IMR-90 (cell line): ENCODE data around the gene UACA. TPM values are rescaled to one million over a fixed set of nuclear protein-coding genes. Genes with fewer than 3 reads are reported as not detected.

Source experiments
- ATAC-seq: fragments of 200-7000 bp; cut with Tn5 transposase; 2 replicates; pipeline ENCODE4 v1.9.1; 2020; ENCODE audit warnings: low read depth, mild to moderate bottlenecking, moderate library complexity
- BruUV-seq: library from RNA; stranded (reverse); fragments of 400-500 nt; replicated peaks from 2 replicates; lab custom pipeline; 2021; lab: Mats Ljungman, UMichigan
- CTCF ChIA-PET: fragments of 300-600 bp; formaldehyde crosslinking; extraction: SDS; loops from one replicate; lab custom pipeline; 2021; ENCODE audit warnings: antibody characterized with exemption; lab: Yijun Ruan, JAX
- POLR2A ChIA-PET: fragments of 300-600 bp; sonication (Branson Sonifier 250); formaldehyde crosslinking; loops from one replicate; lab custom pipeline; 2022; ENCODE audit warnings: antibody characterized with exemption; ENCODE audit not compliant: unreplicated experiment; lab: Charles Lee
- DNase-seq: peaks from one replicate; pipeline ENCODE4 v3.0.0; 2013
- H2AFZ ChIP-seq: replicated peaks from 2 replicates; pipeline ENCODE3; 2013; ENCODE audit warnings: low read length, mild to moderate bottlenecking; ENCODE audit not compliant: poor library complexity
- H2AK5ac ChIP-seq: 2 replicates; pipeline ENCODE4 v1.6.1; 2013; ENCODE audit warnings: low read depth, low read length, inconsistent platforms
- H2AK9ac ChIP-seq: replicated peaks from 2 replicates; pipeline ENCODE3; 2013; ENCODE audit warnings: mild to moderate bottlenecking, low read depth, low read length, moderate library complexity; ENCODE audit not compliant: poor library complexity
- H2BK120ac ChIP-seq: 2 replicates; pipeline ENCODE4 v1.6.1; 2013; ENCODE audit warnings: low read depth, low read length, inconsistent platforms
- H2BK15ac ChIP-seq: 3 replicates; pipeline ENCODE4 v1.6.1; 2013; ENCODE audit warnings: low read depth, low read length, inconsistent platforms
- H2BK20ac ChIP-seq: 2 replicates; pipeline ENCODE4 v1.6.1; 2013; ENCODE audit warnings: low read depth, mild to moderate bottlenecking, inconsistent platforms, low read length, moderate library complexity
- H2BK5ac ChIP-seq: 2 replicates; pipeline ENCODE4 v1.6.1; 2013; ENCODE audit warnings: mild to moderate bottlenecking, low read depth, low read length, inconsistent platforms; ENCODE audit not compliant: poor library complexity, severe bottlenecking
- H3K14ac ChIP-seq: replicated peaks from 2 replicates; pipeline ENCODE4 v1.6.1; 2013; ENCODE audit warnings: low read depth, low read length, inconsistent platforms
- H3K18ac ChIP-seq: 2 replicates; pipeline ENCODE4 v1.6.1; 2013; ENCODE audit warnings: low read depth, low read length, control low read depth
- H3K23ac ChIP-seq: 2 replicates; pipeline ENCODE4 v1.6.1; 2013; ENCODE audit warnings: low read depth, low read length, inconsistent platforms
- H3K27ac ChIP-seq: 2 replicates; pipeline ENCODE4 v1.5.1; 2013; ENCODE audit warnings: mild to moderate bottlenecking, control low read depth, low read length; ENCODE audit not compliant: insufficient read depth
- H3K27me3 ChIP-seq: 2 replicates; pipeline ENCODE4 v1.6.1; 2013; ENCODE audit warnings: low read length; ENCODE audit not compliant: control insufficient read depth, insufficient read depth
- H3K36me3 ChIP-seq: 2 replicates; pipeline ENCODE4 v1.6.1; 2013; ENCODE audit warnings: low read length, mixed read lengths; ENCODE audit not compliant: control insufficient read depth, insufficient read depth
- H3K4ac ChIP-seq: 2 replicates; pipeline ENCODE4 v1.6.1; 2013; ENCODE audit warnings: low read depth, low read length, inconsistent platforms
- H3K4me1 ChIP-seq: 2 replicates; pipeline ENCODE4 v1.6.1; 2013; ENCODE audit warnings: low read length, mixed read lengths; ENCODE audit not compliant: control insufficient read depth, insufficient read depth
- H3K4me2 ChIP-seq: 2 replicates; pipeline ENCODE4 v1.6.1; 2013; ENCODE audit warnings: low read depth, mild to moderate bottlenecking, control low read depth, low read length, moderate library complexity
- H3K4me3 ChIP-seq: 2 replicates; pipeline ENCODE4 v1.5.1; 2013; ENCODE audit warnings: low read depth, mild to moderate bottlenecking, control low read depth, low read length, moderate library complexity; ENCODE audit not compliant: insufficient read depth
- H3K56ac ChIP-seq: 2 replicates; pipeline ENCODE4 v1.6.1; 2013; ENCODE audit warnings: low read length, inconsistent platforms; ENCODE audit not compliant: insufficient read depth; ENCODE audit errors: extremely low read depth
- H3K79me1 ChIP-seq, 2 experiments: 2 replicates each; pipeline ENCODE4 v1.6.1; 2013; ENCODE audit warnings: low read length in 2 of 2, inconsistent platforms in 1 of 2, low read depth in 1 of 2
- H3K9ac ChIP-seq: 2 replicates; pipeline ENCODE4 v1.6.1; 2013; ENCODE audit warnings: low read depth, low read length, control low read depth
- H3K9me1 ChIP-seq: 2 replicates; pipeline ENCODE4 v1.6.1; 2013; ENCODE audit warnings: low read length, inconsistent platforms; ENCODE audit not compliant: insufficient read depth
- H3K9me3 ChIP-seq: 2 replicates; pipeline ENCODE4 v1.6.1; 2013; ENCODE audit warnings: low read length; ENCODE audit not compliant: control insufficient read depth, insufficient read depth
- H4K20me1 ChIP-seq: 2 replicates; pipeline ENCODE4 v1.6.1; 2013; ENCODE audit warnings: low read length, inconsistent platforms; ENCODE audit not compliant: insufficient read depth
- H4K5ac ChIP-seq: 2 replicates; pipeline ENCODE4 v1.6.1; 2013; ENCODE audit warnings: mild to moderate bottlenecking, low read depth, low read length, control low read depth
- H4K8ac ChIP-seq, 2 experiments: 2 replicates each; pipeline ENCODE4 v1.6.1; 2013; ENCODE audit warnings: low read depth in 2 of 2, low read length in 2 of 2, control low read depth in 1 of 2, inconsistent platforms in 1 of 2
- H4K91ac ChIP-seq: 2 replicates; pipeline ENCODE4 v1.6.1; 2013; ENCODE audit warnings: low read depth, low read length, inconsistent platforms; ENCODE audit not compliant: insufficient read depth
- BHLHE40 ChIP-seq: fragments of 150-350 bp; IDR thresholded peaks from 2 replicates; pipeline ENCODE4 v1.6.1; 2016; ENCODE audit warnings: mild to moderate bottlenecking, low read depth, low read length
- CEBPB ChIP-seq: IDR thresholded peaks from 2 replicates; pipeline ENCODE4 v1.6.1; 2012; ENCODE audit warnings: low read depth, low read length, improper control_type of control experiment
- CHD1 ChIP-seq: IDR thresholded peaks from 2 replicates; pipeline ENCODE4 v1.6.1; 2012; ENCODE audit warnings: low read depth, low read length, improper control_type of control experiment
- ELK1 ChIP-seq: fragments of 150-350 bp; IDR thresholded peaks from 2 replicates; pipeline ENCODE4 v1.6.1; 2016; ENCODE audit warnings: low read depth, mild to moderate bottlenecking, low read length, moderate library complexity, borderline replicate concordance
- FOS ChIP-seq: fragments of 150-350 bp; IDR thresholded peaks from 2 replicates; pipeline ENCODE4 v1.6.1; 2016; ENCODE audit warnings: low read depth, low read length
- MAFK ChIP-seq: IDR thresholded peaks from 2 replicates; pipeline ENCODE4 v1.6.1; 2012; ENCODE audit warnings: low read depth, low read length, improper control_type of control experiment
- MAZ ChIP-seq: IDR thresholded peaks from 2 replicates; pipeline ENCODE4 v1.6.1; 2012; ENCODE audit warnings: low read depth, mild to moderate bottlenecking, low read length, improper control_type of control experiment, moderate library complexity, borderline replicate concordance
- MXI1 ChIP-seq: IDR thresholded peaks from 2 replicates; pipeline ENCODE4 v1.6.1; 2012; ENCODE audit warnings: low read depth, mild to moderate bottlenecking, low read length, moderate library complexity, borderline replicate concordance
- NFE2L2 ChIP-seq: fragments of 150-350 bp; IDR thresholded peaks from 2 replicates; pipeline ENCODE4 v1.6.1; 2016; ENCODE audit warnings: low read depth, mild to moderate bottlenecking, low read length
- POLR2A ChIP-seq: IDR thresholded peaks from 2 replicates; pipeline ENCODE4 v1.6.1; 2012; ENCODE audit warnings: mild to moderate bottlenecking, low read depth, low read length
- RAD21 ChIP-seq: IDR thresholded peaks from 2 replicates; pipeline ENCODE4 v1.6.1; 2012; ENCODE audit warnings: low read length, improper control_type of control experiment
- RCOR1 ChIP-seq: IDR thresholded peaks from 2 replicates; pipeline ENCODE4 v1.6.1; 2012; ENCODE audit warnings: mild to moderate bottlenecking, low read length, improper control_type of control experiment; ENCODE audit not compliant: insufficient replicate concordance
- RFX5 ChIP-seq: IDR thresholded peaks from 2 replicates; pipeline ENCODE4 v1.8.0; 2012; ENCODE audit warnings: low read depth, mild to moderate bottlenecking, low read length, moderate library complexity
- SMC3 ChIP-seq: fragments of 150-350 bp; IDR thresholded peaks from 2 replicates; pipeline ENCODE4 v1.6.1; 2016; ENCODE audit warnings: low read depth, mild to moderate bottlenecking, antibody characterized with exemption, low read length, moderate library complexity
- USF2 ChIP-seq: fragments of 150-350 bp; IDR thresholded peaks from 2 replicates; pipeline ENCODE4 v1.6.1; 2017; ENCODE audit warnings: mild to moderate bottlenecking, antibody characterized with exemption, low read length, low read depth
- WGBS, 2 experiments: methylation state at CpG; one replicate each; pipeline versions ENCODE4 v1.1.5 to v1.1.7; 2013; ENCODE audit warnings: missing lambda C conversion rate in 2 of 2; ENCODE audit not compliant: insufficient read length in 1 of 2; ENCODE audit errors: extremely low coverage in 2 of 2; 5-methylcytosine and 5-hydroxymethylcytosine counted together
- dilution Hi-C: fragments of 300-500 bp; cut with HindIII; formaldehyde crosslinking; loops from one replicate; pipeline ENCODE4 v1.14.3; 2018; ENCODE audit warnings: low sequenced_read_pairs; ENCODE audit not compliant: unreplicated experiment
- in situ Hi-C: fragments of 300-500 bp; cut with MboI; formaldehyde crosslinking; loops from 3 replicates; pipeline ENCODE4 v1.14.3; 2019; ENCODE audit warnings: low sequenced_read_pairs, inconsistent platforms, mixed read lengths
- intact Hi-C: fragments of 100-400 bp; cut with micrococcal nuclease; formaldehyde crosslinking; loops from 2 replicates; pipeline ENCODE4 v1.10.0; 2022
- polyA plus RNA-seq, 3 experiments: library from polyadenylated mRNA; depleted of rRNA; stranded (reverse); fragments of >200 nt; gene quantifications; 2 replicates each; pipeline ENCODE4 v1.2.3, GENCODE V29; 2012; ENCODE audit warnings: low replicate concordance in 1 of 3
- total RNA-seq: library from RNA; depleted of rRNA; stranded (reverse); fragments of >200 nt; gene quantifications from 2 replicates; pipeline ENCODE4 v1.2.3, GENCODE V29; 2012

The UACA gene
- total and polyA plus RNA-seq, 2 of the 4 experiments (the other 2 are of a cell fraction) = 156 to 507 TPM

DNA sequence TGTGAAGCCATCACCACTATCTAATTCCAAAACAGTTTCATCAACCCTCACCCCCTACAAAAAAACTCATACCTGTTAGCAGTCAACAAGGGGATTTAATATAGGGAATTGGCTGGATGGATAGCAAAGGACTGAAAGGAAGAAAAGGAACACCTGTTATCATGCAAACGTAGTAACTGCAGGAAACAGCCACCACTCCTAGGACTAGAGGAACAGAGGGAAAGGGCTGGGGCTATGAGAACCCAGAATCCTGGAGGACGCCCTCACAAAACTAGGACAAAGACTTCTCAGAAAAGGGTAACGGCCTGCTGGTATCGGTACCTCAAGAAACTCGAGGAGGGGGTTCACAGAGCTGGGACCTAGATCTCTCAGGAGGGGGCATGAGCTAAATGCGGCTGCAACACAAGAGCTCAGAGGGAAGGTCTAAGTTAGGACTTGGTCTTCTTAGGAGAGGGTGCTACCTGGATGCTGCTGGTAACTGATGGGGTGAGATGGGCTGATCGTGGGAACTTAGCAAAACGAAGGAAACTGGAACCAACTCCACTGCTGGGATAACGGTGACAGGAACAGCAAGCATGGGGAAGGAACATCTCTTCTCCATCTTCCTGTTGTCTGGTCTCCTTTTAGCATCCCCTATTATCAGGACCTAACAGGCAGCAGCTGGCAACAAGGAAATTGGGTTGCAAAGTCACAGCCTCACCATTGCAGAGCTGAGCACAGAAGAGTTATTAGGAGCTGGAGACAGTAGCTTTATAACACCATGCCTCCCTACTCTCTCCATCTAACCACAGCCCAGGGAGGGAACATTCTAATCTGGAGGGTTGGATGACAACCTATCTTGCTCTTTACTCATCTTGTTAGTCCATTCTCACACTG is 147.7 kb downstream of the UACA start (continued):
- TF ChIP-seq RCOR1 = no peak

- Histone ChIP-seq H2BK120ac (no peak overlapping the region), H4K8ac (no peak overlapping the region), H3K36me3 (no peaks in the 10 kb centered on the region), H3K18ac (no peak overlapping the region), H3K27ac (no peak overlapping the region), H3K4ac (no peak overlapping the region), H3K14ac (no peak overlapping the region), H2AFZ (no peak overlapping the region), H3K9me1 (peaks cover 3% of the 10 kb centered on the region), H3K27me3 (peaks cover 2% of the 10 kb centered on the region; the same call in 1 of the 2 replicates), H3K23ac (no peak overlapping the region), H2BK15ac (no peak overlapping the region), H4K91ac (no peak overlapping the region), H4K5ac (no peak overlapping the region), H3K9ac (no peak overlapping the region), H3K79me1 (no peaks in the 10 kb centered on the region), H3K4me1 (peaks cover 3% of the 10 kb centered on the region), H3K56ac (no peak overlapping the region), H2BK5ac (no peak overlapping the region), H4K20me1 (no peaks in the 10 kb centered on the region), H3K9me3 (0 out of 2 replicates have a peak, but pooled peaks cover 2% of the 10 kb centered on the region), H3K4me3 (no peak overlapping the region), H2BK20ac (no peak overlapping the region), H3K4me2 (no peak overlapping the region), H2AK9ac (no peak overlapping the region), H2AK5ac (no peak overlapping the region)
- in situ Hi-C loops = no loop called here
- no peak for DNase-seq
- POLR2A ChIA-PET = no interaction called here
- ATAC-seq = no peak
- intact Hi-C loops = no loop called here
- BruUV-seq = no TSS peak
- dilution Hi-C loops = no loop called here
- CTCF ChIA-PET = interaction anchor here (0.6 kb wide), 1 partner anchor 148 kb away, joined by 3 read pairs; no protein-coding TSS in a partner anchor
- TF ChIP-seq CHD1 (no peak), FOS (no peak), SMC3 (no peak), RCOR1 (no peak), POLR2A (no peak), BHLHE40 (no peak), NFE2L2 (no peak), MXI1 (no peak), USF2 (no peak), RAD21 (no peak), MAZ (no peak), RFX5 (no peak), ELK1 (no peak), CEBPB (no peak), MAFK (no peak)
- no CpG with 5 or more reads among the region's 3 CpGs for WGBS, 2 experiments
Observed at GRCh38 chr15:70614221-70614620, 149.1 kb downstream of the UACA start.
